KOPT-K1 (cell line): Measurements from ENCODE around the gene SEMA4A.
"Not testable (repeated sequence)": the region's sequence is repeated elsewhere in the genome, so short reads cannot be mapped to it uniquely, and the experiment has no call there.

ENCODE experiments used
- H3K27ac ChIP-seq: fragments of 200-600 bp; sonication (generic); 2 replicates; pipeline ENCODE4 v1.5.1; 2016; ENCODE audit warnings: antibody characterized with exemption, mild to moderate bottlenecking, low read depth, low read length; ENCODE audit not compliant: poor library complexity, severe bottlenecking
- H3K36me3 ChIP-seq: fragments of 200-600 bp; sonication (generic); 2 replicates; pipeline ENCODE4 v1.5.1; 2017; ENCODE audit warnings: antibody characterized with exemption, mild to moderate bottlenecking, low read length, moderate library complexity; ENCODE audit not compliant: insufficient read depth
- H3K9me3 ChIP-seq: fragments of 200-600 bp; sonication (generic); 2 replicates; pipeline ENCODE4 v1.5.1; 2017; ENCODE audit warnings: antibody characterized with exemption, low read length, mild to moderate bottlenecking; ENCODE audit not compliant: insufficient read depth, poor library complexity, severe bottlenecking

SEMA4A gene

GRCh38 chr1:156115514-156116374 lies 37.6 kb upstream of the SEMA4A start:
- no peak overlapping the region for H3K27ac ChIP-seq
- no peaks in the 10 kb centered on the region for H3K9me3 ChIP-seq
- H3K36me3 ChIP-seq: no peaks in the 10 kb centered on the region

- not testable (repeated sequence) for H3K27ac ChIP-seq, H3K36me3 ChIP-seq
Observed at GRCh38 chr1:156116731-156117130, 36.7 kb upstream of the SEMA4A start.

GRCh38 chr1:156117414-156118176 lies 35.8 kb upstream of the SEMA4A start:
- H3K36me3 ChIP-seq: no peaks in the 10 kb centered on the region
- H3K27ac ChIP-seq: no peak overlapping the region
- no peaks in the 10 kb centered on the region for H3K9me3 ChIP-seq

More at GRCh38 chr1:156116731-156117130, 36.7 kb upstream of the SEMA4A start:
- not testable (repeated sequence) for H3K9me3 ChIP-seq

- Histone ChIP-seq H3K36me3 (no peaks in the 10 kb centered on the region), H3K27ac (no peak overlapping the region), H3K9me3 (no peaks in the 10 kb centered on the region)
Observed at GRCh38 chr1:156118177-156118868, 35.1 kb upstream of the SEMA4A start.

- Histone ChIP-seq H3K27ac (no peak overlapping the region), H3K36me3 (no peaks in the 10 kb centered on the region), H3K9me3 (no peaks in the 10 kb centered on the region)
Observed at GRCh38 chr1:156119503-156120209, 33.7 kb upstream of the SEMA4A start.

GRCh38 chr1:156120318-156120717 lies 33.1 kb upstream of the SEMA4A start:
- Histone ChIP-seq H3K9me3 (no peaks in the 10 kb centered on the region), H3K27ac (no peak overlapping the region), H3K36me3 (no peaks in the 10 kb centered on the region)

GRCh38 chr1:156121005-156121404 lies 32.4 kb upstream of the SEMA4A start:
- H3K27ac ChIP-seq, H3K36me3 ChIP-seq, H3K9me3 ChIP-seq: not testable (repeated sequence)

- no peaks in the 10 kb centered on the region for H3K36me3 ChIP-seq
Observed at GRCh38 chr1:156121457-156121856, 31.9 kb upstream of the SEMA4A start.

GRCh38 chr1:156122086-156122485 lies 31.3 kb upstream of the SEMA4A start:
- Histone ChIP-seq H3K9me3 (no peaks in the 10 kb centered on the region), H3K27ac (no peak overlapping the region), H3K36me3 (no peaks in the 10 kb centered on the region)

More at GRCh38 chr1:156121457-156121856, 31.9 kb upstream of the SEMA4A start:
- no peak overlapping the region for H3K27ac ChIP-seq
- no peaks in the 10 kb centered on the region for H3K9me3 ChIP-seq

- Histone ChIP-seq H3K36me3 (no peaks in the 10 kb centered on the region), H3K9me3 (no peaks in the 10 kb centered on the region), H3K27ac (no peak overlapping the region)
Observed at GRCh38 chr1:156122519-156123355, 30.6 kb upstream of the SEMA4A start.

GRCh38 chr1:156123356-156124196 lies 29.8 kb upstream of the SEMA4A start:
- H3K36me3 ChIP-seq: no peaks in the 10 kb centered on the region
- no peak overlapping the region for H3K27ac ChIP-seq
- no peaks in the 10 kb centered on the region for H3K9me3 ChIP-seq

- Histone ChIP-seq H3K36me3 (no peaks in the 10 kb centered on the region), H3K9me3 (no peaks in the 10 kb centered on the region), H3K27ac (no peak overlapping the region)
Observed at GRCh38 chr1:156124557-156125483, 28.6 kb upstream of the SEMA4A start.
